ENCODE data around the gene KLC3.

KLC3 gene

GRCh38 chr19:45297674-45298073 lies 42.9 kb upstream of the KLC3 start:
- Histone ChIP-seq H3K27me3 (ENCODE audit: insufficient read depth, low read length, poor library complexity) (no peaks in the 10 kb centered on the region), H3K4me3 (ENCODE audit: low read depth in 1 of 2, low read length in 2 of 2) (no peak overlapping the region), H3K79me2 (ENCODE audit: insufficient read depth, low read length) (no peaks in the 10 kb centered on the region), H3K9ac (ENCODE audit: low read depth, low read length) (no peak overlapping the region), H3K27ac (ENCODE audit: low read length) (no peak overlapping the region), H3K4me2 (ENCODE audit: insufficient read depth, low read length) (no peak overlapping the region), H2AFZ (ENCODE audit: low read depth, low read length) (no peak overlapping the region), H3K9me3 (ENCODE audit: insufficient read depth, low read length, severe bottlenecking) (no peaks in the 10 kb centered on the region), H4K20me1 (ENCODE audit: insufficient read depth, low read length) (peaks cover 3% of the 10 kb centered on the region; the same call in 1 of the 2 replicates), H3K4me1 (ENCODE audit: insufficient read depth, low read length) (no peaks in the 10 kb centered on the region), H3K36me3 (ENCODE audit: insufficient read depth, low read length) (peaks cover 36% of the 10 kb centered on the region)
- DNase-seq (no peak), ATAC-seq (ENCODE audit: insufficient read depth, low read depth) (no peak)
- TF ChIP-seq CTCF (IDR thresholded peaks at IDR 0.05; ENCODE audit: borderline replicate concordance, extremely low read depth, low read length, poor library complexity, severe bottlenecking) = no peak
- TF ChIP-seq EZH2 (IDR thresholded peaks at IDR 0.05; ENCODE audit: borderline replicate concordance, low read depth, low read length, severe bottlenecking) = no peak

GRCh38 chr19:45298264-45298663 lies 42.3 kb upstream of the KLC3 start:
- Histone ChIP-seq H2AFZ (ENCODE audit: low read depth, low read length) (no peak overlapping the region), H3K79me2 (ENCODE audit: insufficient read depth, low read length) (no peaks in the 10 kb centered on the region), H3K36me3 (ENCODE audit: insufficient read depth, low read length) (peaks cover 36% of the 10 kb centered on the region), H3K9ac (ENCODE audit: low read depth, low read length) (no peak overlapping the region), H3K9me3 (ENCODE audit: insufficient read depth, low read length, severe bottlenecking) (no peaks in the 10 kb centered on the region), H4K20me1 (ENCODE audit: insufficient read depth, low read length) (peaks cover 3% of the 10 kb centered on the region; the same call in 1 of the 2 replicates), H3K27ac (ENCODE audit: low read length) (no peak overlapping the region), H3K4me1 (ENCODE audit: insufficient read depth, low read length) (no peaks in the 10 kb centered on the region), H3K4me2 (ENCODE audit: insufficient read depth, low read length) (no peak overlapping the region), H3K27me3 (ENCODE audit: insufficient read depth, low read length, poor library complexity) (no peaks in the 10 kb centered on the region), H3K4me3 (ENCODE audit: low read depth in 1 of 2, low read length in 2 of 2) (no peak overlapping the region)
- TF ChIP-seq CTCF (IDR thresholded peaks at IDR 0.05; ENCODE audit: borderline replicate concordance, extremely low read depth, low read length, poor library complexity, severe bottlenecking) (no peak), EZH2 (IDR thresholded peaks at IDR 0.05; ENCODE audit: borderline replicate concordance, low read depth, low read length, severe bottlenecking) (no peak)
- no peak for DNase-seq
- no peak for ATAC-seq (ENCODE audit: insufficient read depth, low read depth)

DNA sequence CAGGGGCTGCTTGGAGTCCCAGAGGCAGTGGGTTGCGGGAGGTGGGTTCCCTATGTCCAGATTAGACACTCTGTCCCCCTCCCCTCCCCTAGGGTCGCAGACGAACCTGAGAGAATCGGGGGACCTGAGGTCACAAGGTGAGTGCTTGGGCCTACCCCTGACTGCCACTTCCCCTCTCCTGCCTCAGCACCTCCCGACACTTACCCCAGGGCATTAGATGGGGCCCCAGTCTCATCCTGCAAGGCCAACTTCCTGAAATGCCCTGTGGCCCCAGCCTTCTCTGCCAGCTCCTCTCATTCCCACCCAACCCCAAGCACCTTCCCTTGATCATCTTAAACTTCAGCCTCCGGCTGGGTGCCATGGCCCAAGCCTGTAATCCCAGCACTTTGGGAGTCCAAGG lies 40.8 kb upstream of the KLC3 start:
- no peak overlapping the region for H3K4me2 ChIP-seq (ENCODE audit: insufficient read depth, low read length)
- H3K4me3 ChIP-seq (ENCODE audit: low read depth in 1 of 2, low read length in 2 of 2) = no peak overlapping the region
- H3K36me3 ChIP-seq (ENCODE audit: insufficient read depth, low read length) = peaks cover 25% of the 10 kb centered on the region
- H3K79me2 ChIP-seq (ENCODE audit: insufficient read depth, low read length) = no peaks in the 10 kb centered on the region
- ATAC-seq (ENCODE audit: insufficient read depth, low read depth) (no peak), DNase-seq (no peak)
- no peaks in the 10 kb centered on the region for H3K4me1 ChIP-seq (ENCODE audit: insufficient read depth, low read length)
- no peak overlapping the region for H2AFZ ChIP-seq (ENCODE audit: low read depth, low read length)
- no peak overlapping the region for H3K27ac ChIP-seq (ENCODE audit: low read length)
- H4K20me1 ChIP-seq (ENCODE audit: insufficient read depth, low read length) = peaks cover 6% of the 10 kb centered on the region
- no peaks in the 10 kb centered on the region for H3K27me3 ChIP-seq (ENCODE audit: insufficient read depth, low read length, poor library complexity)
- H3K9me3 ChIP-seq (ENCODE audit: insufficient read depth, low read length, severe bottlenecking) = no peaks in the 10 kb centered on the region
- H3K9ac ChIP-seq (ENCODE audit: low read depth, low read length) = no peak overlapping the region
- TF ChIP-seq CTCF (IDR thresholded peaks at IDR 0.05; ENCODE audit: borderline replicate concordance, extremely low read depth, low read length, poor library complexity, severe bottlenecking) (no peak), EZH2 (IDR thresholded peaks at IDR 0.05; ENCODE audit: borderline replicate concordance, low read depth, low read length, severe bottlenecking) (no peak)

GRCh38 chr19:45302416-45302815 lies 38.1 kb upstream of the KLC3 start:
- Histone ChIP-seq H4K20me1 (ENCODE audit: insufficient read depth, low read length) (peaks cover 4% of the 10 kb centered on the region; the same call in 1 of the 2 replicates), H3K79me2 (ENCODE audit: insufficient read depth, low read length) (no peaks in the 10 kb centered on the region), H3K9ac (ENCODE audit: low read depth, low read length) (no peak overlapping the region), H3K4me2 (ENCODE audit: insufficient read depth, low read length) (no peak overlapping the region), H2AFZ (ENCODE audit: low read depth, low read length) (no peak overlapping the region), H3K36me3 (ENCODE audit: insufficient read depth, low read length) (peaks cover 16% of the 10 kb centered on the region), H3K4me3 (ENCODE audit: low read depth in 1 of 2, low read length in 2 of 2) (no peak overlapping the region), H3K27ac (ENCODE audit: low read length) (no peak overlapping the region), H3K4me1 (ENCODE audit: insufficient read depth, low read length) (no peaks in the 10 kb centered on the region), H3K9me3 (ENCODE audit: insufficient read depth, low read length, severe bottlenecking) (no peaks in the 10 kb centered on the region), H3K27me3 (ENCODE audit: insufficient read depth, low read length, poor library complexity) (no peaks in the 10 kb centered on the region)
- no peak for ATAC-seq (ENCODE audit: insufficient read depth, low read depth)
- no peak for TF ChIP-seq EZH2 (IDR thresholded peaks at IDR 0.05; ENCODE audit: borderline replicate concordance, low read depth, low read length, severe bottlenecking)
- no peak for TF ChIP-seq CTCF (IDR thresholded peaks at IDR 0.05; ENCODE audit: borderline replicate concordance, extremely low read depth, low read length, poor library complexity, severe bottlenecking)
- no peak for DNase-seq
